HepG2 (cell line): Measurements from ENCODE around the gene LUC7L2. TPM values are rescaled to one million over a fixed set of nuclear protein-coding genes. Genes with fewer than 3 reads are reported as not detected.
A peak's percentile ranks its signal among the peaks of the same experiment; 100 is the strongest.

Experiments used
- AFF4 ChIP-seq: sonication (generic); formaldehyde crosslinking; IDR thresholded peaks from 2 replicates; pipeline ENCODE4 v1.4.0; 2020; ENCODE audit warnings: missing genetic modification reagents
- CERS6 ChIP-seq: sonication (generic); formaldehyde crosslinking; IDR thresholded peaks from 2 replicates; pipeline ENCODE4 v1.5.0; 2020; ENCODE audit warnings: missing genetic modification reagents
- EEA1 ChIP-seq: sonication (generic); formaldehyde crosslinking; IDR thresholded peaks from 2 replicates; pipeline ENCODE4 v1.5.1; 2020; ENCODE audit warnings: mild to moderate bottlenecking, missing genetic modification reagents, borderline replicate concordance
- ERF ChIP-seq: IDR thresholded peaks from 2 replicates; pipeline ENCODE4 v1.6.1; 2018; ENCODE audit warnings: missing biosample characterization, missing genetic modification reagents
- FOXK2 ChIP-seq: fragments of 450-650 bp; IDR thresholded peaks from 2 replicates; pipeline ENCODE4 v1.6.1; 2016
- HNF4G ChIP-seq, 2 experiments: sonication (generic) in 1 of 2; formaldehyde crosslinking in 1 of 2; IDR thresholded peaks; 2 replicates each; pipeline versions ENCODE4 v1.4.0 to v1.6.1; 2011 to 2020; ENCODE audit warnings: borderline replicate concordance in 2 of 2, low read depth in 2 of 2, mild to moderate bottlenecking in 2 of 2, low read length in 1 of 2, missing genetic modification reagents in 1 of 2, moderate library complexity in 1 of 2
- NFATC3 ChIP-seq: sonication (generic); formaldehyde crosslinking; IDR thresholded peaks from 2 replicates; pipeline ENCODE4 v1.5.1; 2020; ENCODE audit warnings: mild to moderate bottlenecking, missing genetic modification reagents
- NFE2L1 ChIP-seq: sonication (generic); formaldehyde crosslinking; IDR thresholded peaks from 2 replicates; pipeline ENCODE4 v1.4.0; 2020; ENCODE audit warnings: missing genetic modification reagents, mild to moderate bottlenecking, borderline replicate concordance
- NRL ChIP-seq: sonication (generic); formaldehyde crosslinking; IDR thresholded peaks from 2 replicates; pipeline ENCODE4 v1.5.0; 2020; ENCODE audit warnings: missing genetic modification reagents, mild to moderate bottlenecking, moderate library complexity, borderline replicate concordance
- SETDB1 ChIP-seq: sonication (generic); formaldehyde crosslinking; IDR thresholded peaks from 2 replicates; pipeline ENCODE4 v1.5.1; 2020; ENCODE audit warnings: missing genetic modification reagents, mild to moderate bottlenecking, borderline replicate concordance
- SSRP1 ChIP-seq: IDR thresholded peaks from 2 replicates; pipeline ENCODE4 v1.6.1; 2016; ENCODE audit warnings: control low read depth
- STAT6 ChIP-seq: sonication (generic); formaldehyde crosslinking; IDR thresholded peaks from 2 replicates; pipeline ENCODE4 v1.4.0; 2020; ENCODE audit warnings: missing genetic modification reagents, mild to moderate bottlenecking, borderline replicate concordance
- TFE3 ChIP-seq: IDR thresholded peaks from 2 replicates; pipeline ENCODE4 v1.6.1; 2016
- YEATS2 ChIP-seq: sonication (generic); formaldehyde crosslinking; IDR thresholded peaks from 2 replicates; pipeline ENCODE4 v1.4.0; 2020; ENCODE audit warnings: missing genetic modification reagents, borderline replicate concordance
- ZC3H13 ChIP-seq: sonication (generic); formaldehyde crosslinking; IDR thresholded peaks from 2 replicates; pipeline ENCODE4 v1.8.1; 2023; ENCODE audit warnings: mild to moderate bottlenecking, missing genetic modification reagents, moderate library complexity
- ZNF12 ChIP-seq: sonication (generic); formaldehyde crosslinking; IDR thresholded peaks from 2 replicates; pipeline ENCODE4 v1.5.0; 2020; ENCODE audit warnings: missing genetic modification reagents
- ZNF235 ChIP-seq: sonication (generic); formaldehyde crosslinking; IDR thresholded peaks from 2 replicates; pipeline ENCODE4 v1.8.1; 2023; ENCODE audit warnings: mild to moderate bottlenecking, missing genetic modification reagents, borderline replicate concordance
- ZNF256 ChIP-seq: sonication (generic); formaldehyde crosslinking; conservative IDR thresholded peaks from 2 replicates; pipeline ENCODE4 v1.4.0; 2020; ENCODE audit warnings: missing genetic modification reagents
- ZNF724P ChIP-seq: sonication (generic); formaldehyde crosslinking; IDR thresholded peaks from 2 replicates; pipeline ENCODE4 v1.8.0; 2022; ENCODE audit warnings: missing genetic modification reagents, borderline replicate concordance
- polyA plus RNA-seq, 8 experiments: library from polyadenylated mRNA; depleted of rRNA in 3 of 8; stranded (reverse) in 7 of 8; unstranded in 1 of 8; fragments of >200 nt; fragmentation: Illumina TruSeq in 4 of 8; extraction: Trizol in 4 of 8; gene quantifications; 2 replicates each; pipeline versions ENCODE4 v1.2.1 to v1.2.3, GENCODE V29; 2011 to 2016; ENCODE audit warnings: low read depth in 4 of 8, missing spikeins in 1 of 8, mixed read lengths in 1 of 8; ENCODE audit not compliant: insufficient read depth in 1 of 8
- total RNA-seq, 5 experiments: library from RNA; depleted of rRNA; stranded (reverse); fragments of >200 nt; fragmentation: Illumina TruSeq; extraction: Trizol; gene quantifications; 2 replicates each; pipeline ENCODE4 v1.2.3, GENCODE V29; 2016; ENCODE audit warnings: low read depth in 1 of 5

LUC7L2 gene
- total and polyA plus RNA-seq, 2 of the 13 experiments (the other 11 are each of a cell fraction or from before 2014, with no cell fraction given) = 17.9 to 50.7 TPM

GRCh38 chr7:139340037-139340807, 19.5 kb upstream of the LUC7L2 start (continued):
- TF ChIP-seq HNF4G (IDR thresholded peaks at IDR 0.05; ENCODE audit: borderline replicate concordance, low read depth, low read length) (no peak), HNF4G (CRISPR knock-in tag; IDR thresholded peaks at IDR 0.05; ENCODE audit: borderline replicate concordance, low read depth) (no peak), TFE3 (CRISPR knock-in tag) (peak; percentile 88), ERF (CRISPR knock-in tag) (peak; percentile 78), FOXK2 (0 out of 2 replicates have a peak, but pooled peaks have one; percentile 45), ZNF256 (CRISPR knock-in tag) (0 out of 2 replicates have a peak, but pooled peaks have one; percentile 69), SSRP1 (CRISPR knock-in tag) (peak; percentile 86), CERS6 (CRISPR knock-in tag) (no peak), NRL (CRISPR knock-in tag) (peak; percentile 82; the same call in 1 of the 2 replicates), SETDB1 (CRISPR knock-in tag) (no peak), YEATS2 (CRISPR knock-in tag) (peak; percentile 94), EEA1 (CRISPR knock-in tag) (no peak; the same call in 1 of the 2 replicates), AFF4 (CRISPR knock-in tag) (0 out of 2 replicates have a peak, but pooled peaks have one; percentile 9), ZNF724P (peak; percentile 92; the same call in 1 of the 2 replicates), ZC3H13 (CRISPR knock-in tag) (peak; percentile 63; the same call in 1 of the 2 replicates), STAT6 (CRISPR knock-in tag) (peak; percentile 25; the same call in 1 of the 2 replicates), ZNF12 (CRISPR knock-in tag) (peak; percentile 50; the same call in 1 of the 2 replicates), NFATC3 (peak; percentile 74; the same call in 1 of the 2 replicates), ZNF235 (peak; percentile 46; the same call in 1 of the 2 replicates), NFE2L1 (CRISPR knock-in tag) (no peak)
